SK-N-SH treated with all-trans-retinoic acid at 6 μM for 48 hours (cell line): ENCODE results near the gene LCN12.

Experiments used
- ATAC-seq: fragments of 200-7000 bp; cut with Tn5 transposase; 3 replicates; pipeline ENCODE4 v1.9.1; 2020; ENCODE audit warnings: mild to moderate bottlenecking, moderate library complexity
- ARNTL ChIP-seq: fragments of 450-650 bp; formaldehyde crosslinking; IDR thresholded peaks from 2 replicates; pipeline ENCODE4 v1.5.0; 2020; ENCODE audit warnings: low read depth, mild to moderate bottlenecking, moderate library complexity, borderline replicate concordance
- BACH2 ChIP-seq: fragments of 250-450 bp; sonication (Bioruptor Pico); IDR thresholded peaks from 2 replicates; pipeline ENCODE4 v1.9.0; 2021; ENCODE audit warnings: mild to moderate bottlenecking, borderline replicate concordance
- CSDC2 ChIP-seq: fragments of 250-450 bp; sonication (Bioruptor Pico); IDR thresholded peaks from 2 replicates; pipeline ENCODE4 v1.5.0; 2020; ENCODE audit warnings: mild to moderate bottlenecking, moderate library complexity
- CSRNP3 ChIP-seq: fragments of 250-450 bp; sonication (Bioruptor Pico); IDR thresholded peaks from 2 replicates; pipeline ENCODE4 v1.5.1; 2021; ENCODE audit warnings: mild to moderate bottlenecking, moderate library complexity
- ESRRG ChIP-seq: fragments of 250-450 bp; sonication (Bioruptor Pico); IDR thresholded peaks from 2 replicates; pipeline ENCODE4 v1.6.1; 2021; ENCODE audit warnings: mild to moderate bottlenecking
- GLIS3 ChIP-seq: fragments of 250-450 bp; sonication (Bioruptor Pico); IDR thresholded peaks from 2 replicates; pipeline ENCODE4 v1.5.0; 2020; ENCODE audit warnings: mild to moderate bottlenecking, moderate library complexity
- ISL1 ChIP-seq: fragments of 250-450 bp; sonication (Bioruptor Pico); IDR thresholded peaks from 2 replicates; pipeline ENCODE4 v2.1.2; 2022; ENCODE audit warnings: mild to moderate bottlenecking, moderate library complexity
- OSR1 ChIP-seq: fragments of 250-450 bp; sonication (Bioruptor Pico); IDR thresholded peaks from 2 replicates; pipeline ENCODE4 v1.8.0; 2022; ENCODE audit warnings: moderate library complexity, mild to moderate bottlenecking, inconsistent platforms
- PATZ1 ChIP-seq: fragments of 250-450 bp; sonication (Bioruptor Pico); IDR thresholded peaks from 2 replicates; pipeline ENCODE4 v1.8.0; 2020; ENCODE audit warnings: mild to moderate bottlenecking, moderate library complexity, borderline replicate concordance
- POU6F1 ChIP-seq: fragments of 250-450 bp; sonication (Bioruptor Pico); IDR thresholded peaks from 2 replicates; pipeline ENCODE4 v1.8.0; 2021; ENCODE audit warnings: low read depth, mild to moderate bottlenecking, moderate library complexity, borderline replicate concordance
- PPARA ChIP-seq: fragments of 250-450 bp; sonication (Bioruptor Pico); IDR thresholded peaks from 2 replicates; pipeline ENCODE4 v1.5.0; 2020; ENCODE audit warnings: mild to moderate bottlenecking, borderline replicate concordance
- RARB ChIP-seq: fragments of 250-450 bp; sonication (Bioruptor Pico); IDR thresholded peaks from 2 replicates; pipeline ENCODE4 v1.8.0; 2021; ENCODE audit warnings: mild to moderate bottlenecking, moderate library complexity
- SNAI2 ChIP-seq: fragments of 250-450 bp; sonication (Bioruptor Pico); IDR thresholded peaks from 2 replicates; pipeline ENCODE4 v1.5.0; 2020; ENCODE audit warnings: mild to moderate bottlenecking, moderate library complexity
- TOX ChIP-seq: fragments of 250-450 bp; sonication (Bioruptor Pico); IDR thresholded peaks from 2 replicates; pipeline ENCODE4 v1.8.0; 2021; ENCODE audit warnings: mild to moderate bottlenecking, moderate library complexity, borderline replicate concordance
- TSHZ2 ChIP-seq: fragments of 250-450 bp; sonication (Bioruptor Pico); IDR thresholded peaks from 2 replicates; pipeline ENCODE4 v1.5.0; 2020; ENCODE audit warnings: mild to moderate bottlenecking, moderate library complexity
- ZC3H10 ChIP-seq: fragments of 250-450 bp; sonication (Bioruptor Pico); IDR thresholded peaks from 2 replicates; pipeline ENCODE4 v1.5.1; 2021; ENCODE audit warnings: mild to moderate bottlenecking, moderate library complexity
- ZFP3 ChIP-seq: fragments of 250-450 bp; sonication (Bioruptor Pico); IDR thresholded peaks from 2 replicates; pipeline ENCODE4 v1.5.0; 2020; ENCODE audit warnings: mild to moderate bottlenecking, moderate library complexity
- ZFP30 ChIP-seq: fragments of 450-650 bp; formaldehyde crosslinking; IDR thresholded peaks from 2 replicates; pipeline ENCODE4 v1.5.0; 2022; ENCODE audit warnings: mild to moderate bottlenecking, moderate library complexity
- ZNF565 ChIP-seq: fragments of 450-650 bp; formaldehyde crosslinking; conservative IDR thresholded peaks from 2 replicates; pipeline ENCODE4 v1.5.0; 2020; ENCODE audit warnings: low read depth, mild to moderate bottlenecking, moderate library complexity
- ZNF70 ChIP-seq: fragments of 450-650 bp; formaldehyde crosslinking; IDR thresholded peaks from 2 replicates; pipeline ENCODE4 v1.5.0; 2020; ENCODE audit warnings: mild to moderate bottlenecking, moderate library complexity
- ZNF8 ChIP-seq: fragments of 450-650 bp; formaldehyde crosslinking; IDR thresholded peaks from 2 replicates; pipeline ENCODE4 v1.5.0; 2020; ENCODE audit warnings: mild to moderate bottlenecking, moderate library complexity

The LCN12 gene

GRCh38 chr9:136973618-136974617 is 21.8 kb downstream of the LCN12 start:
- TF ChIP-seq ESRRG (no peak), BACH2 (no peak), GLIS3 (CRISPR knock-in tag) (no peak), OSR1 (CRISPR knock-in tag) (no peak), PATZ1 (CRISPR knock-in tag) (no peak)
- ATAC-seq, result no peak

GRCh38 chr9:136974817-136975535 is 22.9 kb downstream of the LCN12 start:
- ATAC-seq, result no peak
- TF ChIP-seq ZNF8 (CRISPR knock-in tag) (no peak), RARB (no peak), ESRRG (no peak), CSRNP3 (CRISPR knock-in tag) (no peak), PPARA (no peak), CSDC2 (CRISPR knock-in tag) (no peak), SNAI2 (CRISPR knock-in tag) (no peak), ZNF70 (CRISPR knock-in tag) (no peak), OSR1 (CRISPR knock-in tag) (no peak), TOX (CRISPR knock-in tag) (no peak), PATZ1 (CRISPR knock-in tag) (no peak), ZFP3 (CRISPR knock-in tag) (no peak), ARNTL (CRISPR knock-in tag) (no peak), ZC3H10 (CRISPR knock-in tag) (no peak), ZNF565 (CRISPR knock-in tag) (no peak), ISL1 (CRISPR knock-in tag) (no peak), ZFP30 (no peak), POU6F1 (CRISPR knock-in tag) (no peak)

- TF ChIP-seq BACH2, result no peak
- TF ChIP-seq TSHZ2 (CRISPR knock-in tag), result no peak
- ATAC-seq, result no peak
Measured at GRCh38 chr9:136975644-136976043, 23.6 kb downstream of the LCN12 start.
